Calu3 (cell line): ENCODE data around the gene ARMH3. TPM values are rescaled to one million over a fixed set of nuclear protein-coding genes. Genes with fewer than 3 reads are reported as not detected.

Experiments
- BruUV-seq: library from RNA; stranded (reverse); fragments of 400-500 nt; replicated peaks from 2 replicates; lab custom pipeline; 2021; lab: Mats Ljungman, UMichigan
- CTCF ChIA-PET: fragments of 300-600 bp; sonication (Branson Sonifier 250); formaldehyde crosslinking; loops from one replicate; lab custom pipeline; 2022; ENCODE audit warnings: antibody characterized with exemption; lab: Charles Lee
- DNase-seq: peaks from one replicate; pipeline ENCODE4 v3.0.0; 2022
- H3K27ac Mint-ChIP-seq: one replicate; pipeline ENCODE4 v1.8.0; 2022; ENCODE audit warnings: mixed read lengths; ENCODE audit not compliant: unreplicated experiment
- H3K27me3 Mint-ChIP-seq: one replicate; pipeline ENCODE4 v1.8.0; 2022; ENCODE audit warnings: mixed read lengths; ENCODE audit not compliant: unreplicated experiment
- H3K36me3 Mint-ChIP-seq: one replicate; pipeline ENCODE4 v1.8.0; 2022; ENCODE audit warnings: mild to moderate bottlenecking, moderate library complexity, mixed read lengths; ENCODE audit not compliant: insufficient read depth, unreplicated experiment
- H3K4me1 Mint-ChIP-seq: one replicate; pipeline ENCODE4 v1.8.0; 2022; ENCODE audit warnings: mild to moderate bottlenecking, low read depth, mixed read lengths; ENCODE audit not compliant: unreplicated experiment
- H3K4me3 Mint-ChIP-seq: one replicate; pipeline ENCODE4 v1.8.0; 2022; ENCODE audit warnings: mild to moderate bottlenecking, low read depth, moderate library complexity, mixed read lengths; ENCODE audit not compliant: unreplicated experiment
- H3K9me3 Mint-ChIP-seq: one replicate; pipeline ENCODE4 v1.8.0; 2022; ENCODE audit warnings: low read depth, mixed read lengths; ENCODE audit not compliant: unreplicated experiment
- intact Hi-C: fragments of 100-400 bp; cut with micrococcal nuclease; formaldehyde crosslinking; loops from one replicate; pipeline ENCODE4 v1.10.0; 2022; ENCODE audit not compliant: unreplicated experiment
- total RNA-seq: library from RNA; stranded (reverse); gene quantifications from 2 replicates; pipeline ENCODE4 v1.2.3, GENCODE V29; 2022
- TF ChIP-seq, protein P1 (sequence below): fragments of 200-600 bp; IDR thresholded peaks from one replicate; pipeline ENCODE4 v1.8.0; 2022; ENCODE audit warnings: antibody characterized with exemption; ENCODE audit not compliant: unreplicated experiment

The ARMH3 gene
- total RNA-seq, 1 experiment from 2014 or later, result 14.1 TPM

DNA sequence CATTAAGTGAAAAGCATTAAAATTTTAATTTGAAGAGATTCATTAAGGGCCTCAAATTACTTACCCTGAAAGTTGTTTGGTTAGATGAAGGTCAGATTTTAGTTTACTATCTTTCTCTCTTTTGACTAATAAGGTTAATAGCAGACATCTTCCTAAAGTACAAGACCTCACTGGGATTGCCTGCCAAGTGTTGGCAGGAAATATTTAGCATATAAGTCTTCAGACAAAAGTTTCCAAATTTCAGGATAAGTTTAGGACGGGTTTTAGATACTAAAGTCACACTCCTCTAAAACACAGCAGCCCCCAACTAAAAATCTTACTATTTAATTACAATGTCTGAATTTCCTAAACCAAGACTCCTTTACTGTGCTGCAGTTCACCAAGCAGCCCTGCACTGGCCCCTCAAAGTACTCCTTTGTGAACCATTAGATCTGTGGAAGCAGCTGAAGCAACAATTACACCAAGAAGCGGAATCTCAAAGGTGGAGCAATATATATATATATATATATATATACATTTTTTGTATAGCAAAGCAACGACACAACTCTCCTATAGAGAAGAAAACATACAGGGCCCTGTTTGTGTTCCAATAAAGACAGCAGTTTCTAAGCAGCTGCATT is 121.2 kb downstream of the ARMH3 start:
- H3K9me3 Mint-ChIP-seq, result no peaks in the 10 kb centered on the region
- no TSS peak for BruUV-seq

DNA sequence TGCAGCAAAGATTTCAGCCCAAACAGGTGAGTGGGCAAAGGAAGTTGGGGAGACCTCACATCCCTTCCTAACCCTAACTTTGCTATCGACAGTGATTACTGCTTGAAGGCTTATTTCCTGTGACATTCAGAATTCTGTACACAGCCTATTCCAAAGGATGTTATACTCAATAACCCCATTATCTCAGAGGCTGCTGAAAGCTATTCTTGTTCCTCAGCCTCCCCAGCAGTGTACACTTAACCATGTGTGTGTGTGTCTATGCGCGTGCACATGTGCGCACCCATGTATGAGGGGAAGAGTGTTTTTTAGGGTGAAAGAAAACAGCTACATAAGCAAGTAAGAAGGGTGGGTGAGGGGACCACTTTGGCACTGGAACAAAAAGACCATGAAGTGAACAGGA is 122.0 kb downstream of the ARMH3 start:
- Mint-ChIP-seq H3K4me3 (no peak overlapping the region), H3K36me3 (no peaks in the 10 kb centered on the region), H3K27ac (no peak overlapping the region), H3K9me3 (no peaks in the 10 kb centered on the region), H3K27me3 (no peaks in the 10 kb centered on the region), H3K4me1 (peaks cover 14% of the 10 kb centered on the region)
- TF ChIP-seq, protein P1, sequence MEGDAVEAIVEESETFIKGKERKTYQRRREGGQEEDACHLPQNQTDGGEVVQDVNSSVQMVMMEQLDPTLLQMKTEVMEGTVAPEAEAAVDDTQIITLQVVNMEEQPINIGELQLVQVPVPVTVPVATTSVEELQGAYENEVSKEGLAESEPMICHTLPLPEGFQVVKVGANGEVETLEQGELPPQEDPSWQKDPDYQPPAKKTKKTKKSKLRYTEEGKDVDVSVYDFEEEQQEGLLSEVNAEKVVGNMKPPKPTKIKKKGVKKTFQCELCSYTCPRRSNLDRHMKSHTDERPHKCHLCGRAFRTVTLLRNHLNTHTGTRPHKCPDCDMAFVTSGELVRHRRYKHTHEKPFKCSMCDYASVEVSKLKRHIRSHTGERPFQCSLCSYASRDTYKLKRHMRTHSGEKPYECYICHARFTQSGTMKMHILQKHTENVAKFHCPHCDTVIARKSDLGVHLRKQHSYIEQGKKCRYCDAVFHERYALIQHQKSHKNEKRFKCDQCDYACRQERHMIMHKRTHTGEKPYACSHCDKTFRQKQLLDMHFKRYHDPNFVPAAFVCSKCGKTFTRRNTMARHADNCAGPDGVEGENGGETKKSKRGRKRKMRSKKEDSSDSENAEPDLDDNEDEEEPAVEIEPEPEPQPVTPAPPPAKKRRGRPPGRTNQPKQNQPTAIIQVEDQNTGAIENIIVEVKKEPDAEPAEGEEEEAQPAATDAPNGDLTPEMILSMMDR, result no peak
- BruUV-seq, result no TSS peak
- intact Hi-C loops, result loop anchor here (10.0 kb wide), 1 partner anchor 61 kb away; no protein-coding TSS in a partner anchor
- CTCF ChIA-PET, result no interaction called here
- no peak for DNase-seq

More for the DNA sequence above, 121.2 kb downstream of the ARMH3 start:
- no peak for DNase-seq
- H3K36me3 Mint-ChIP-seq, result no peaks in the 10 kb centered on the region
- CTCF ChIA-PET, result no interaction called here
- TF ChIP-seq, protein P1, result no peak
- H3K27me3 Mint-ChIP-seq, result no peaks in the 10 kb centered on the region
- no peak overlapping the region for H3K4me3 Mint-ChIP-seq
- peaks cover 22% of the 10 kb centered on the region for H3K4me1 Mint-ChIP-seq
- intact Hi-C loops, result loop anchor here (10.0 kb wide), 1 partner anchor 60 kb away; no protein-coding TSS in a partner anchor
- H3K27ac Mint-ChIP-seq, result no peak overlapping the region

DNA sequence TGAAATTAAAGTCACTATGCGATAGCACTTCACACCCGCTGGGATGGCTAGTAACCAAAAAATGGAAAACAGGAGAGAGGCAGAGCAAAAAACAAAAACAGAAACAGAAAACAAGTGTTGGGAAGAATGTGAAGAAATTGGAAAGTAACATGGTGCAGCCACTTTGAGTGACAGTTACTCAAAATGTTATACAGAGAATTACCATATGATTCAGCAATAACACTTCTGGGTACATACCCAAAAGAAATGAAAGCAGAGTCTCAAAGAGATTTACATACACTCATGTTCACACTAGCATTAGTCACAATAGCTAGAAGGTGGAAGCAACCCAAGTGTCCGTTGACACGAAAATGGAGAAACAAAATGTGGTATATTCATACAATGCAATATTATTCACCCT is 123.8 kb downstream of the ARMH3 start:
- intact Hi-C loops, result loop anchor here (10.0 kb wide), 1 partner anchor 63 kb away; no protein-coding TSS in a partner anchor
- BruUV-seq, result no TSS peak
- no peaks in the 10 kb centered on the region for H3K36me3 Mint-ChIP-seq
- H3K4me3 Mint-ChIP-seq, result no peak overlapping the region
- TF ChIP-seq, protein P1, result no peak
- no peaks in the 10 kb centered on the region for H3K9me3 Mint-ChIP-seq
- no peak for DNase-seq
- no peak overlapping the region for H3K27ac Mint-ChIP-seq
- H3K27me3 Mint-ChIP-seq, result no peaks in the 10 kb centered on the region
- CTCF ChIA-PET, result interaction anchor here (0.6 kb wide), 1 partner anchor 93 kb away, joined by 3 read pairs; no protein-coding TSS in a partner anchor
- no peaks in the 10 kb centered on the region for H3K4me1 Mint-ChIP-seq

DNA sequence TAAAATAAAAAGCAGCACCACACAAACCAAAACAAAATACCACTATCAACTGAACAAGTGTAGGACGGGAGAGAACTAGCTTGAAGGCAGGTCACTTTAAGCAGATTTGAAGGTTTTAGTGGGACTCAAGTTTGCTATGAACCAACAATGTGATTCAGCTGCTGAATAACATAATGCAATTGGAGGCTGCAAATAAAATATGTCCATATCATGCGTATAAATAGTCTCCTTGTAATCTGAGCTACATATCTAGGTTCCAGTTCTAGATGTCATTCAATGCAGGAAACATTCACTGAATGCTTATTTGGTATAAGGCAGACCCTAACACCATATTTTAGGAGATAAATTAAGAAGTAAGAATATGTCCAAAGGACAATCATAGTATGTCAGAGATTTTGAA is 130.9 kb downstream of the ARMH3 start:
- H3K4me3 Mint-ChIP-seq, result no peak overlapping the region
- H3K27me3 Mint-ChIP-seq, result no peaks in the 10 kb centered on the region
- H3K27ac Mint-ChIP-seq, result no peak overlapping the region
- H3K9me3 Mint-ChIP-seq, result no peaks in the 10 kb centered on the region
- H3K36me3 Mint-ChIP-seq, result no peaks in the 10 kb centered on the region
- TF ChIP-seq, protein P1, result no peak
- intact Hi-C loops, result no loop called here
- no peaks in the 10 kb centered on the region for H3K4me1 Mint-ChIP-seq
- CTCF ChIA-PET, result no interaction called here
- no peak for DNase-seq
- no TSS peak for BruUV-seq
